HFFc6 (cell line): Measurements from ENCODE around the gene POLR2H. TPM values are rescaled to one million over a fixed set of nuclear protein-coding genes. Genes with fewer than 3 reads are reported as not detected.

Experiments
- DNase-seq: peaks from one replicate; pipeline ENCODE4 v3.0.0-alpha.2; 2018
- H3K27ac Mint-ChIP-seq: 2 replicates; pipeline ENCODE4 v1.8.0; 2020; ENCODE audit warnings: mild to moderate bottlenecking, mixed read lengths
- H3K27me3 Mint-ChIP-seq: 2 replicates; pipeline ENCODE4 v1.8.0; 2021; ENCODE audit warnings: mild to moderate bottlenecking, moderate library complexity, mixed read lengths; ENCODE audit not compliant: insufficient read depth
- H3K36me3 Mint-ChIP-seq: 2 replicates; pipeline ENCODE4 v1.8.0; 2021; ENCODE audit warnings: low read depth, mixed read lengths
- H3K4me1 Mint-ChIP-seq: 2 replicates; pipeline ENCODE4 v1.8.0; 2020; ENCODE audit warnings: low read depth, mixed read lengths
- H3K4me3 Mint-ChIP-seq: 2 replicates; pipeline ENCODE4 v1.8.0; 2020; ENCODE audit warnings: mild to moderate bottlenecking, moderate library complexity, mixed read lengths
- H3K9me3 Mint-ChIP-seq: 2 replicates; pipeline ENCODE4 v1.8.0; 2020; ENCODE audit warnings: mild to moderate bottlenecking, mixed read lengths
- total RNA-seq, 6 experiments: library from RNA; stranded (reverse); fragmentation: NEBNext Ultra II Directional; extraction: Animal tissue kit (Norgen Biotek cat#: 25700); gene quantifications; 2 replicates in 1 of 6; 3 replicates in 5 of 6; pipeline ENCODE4 v1.2.3, GENCODE V29; 2021
- TF ChIP-seq, protein P1 (sequence below): fragments of 200-600 bp; sonication (generic); IDR thresholded peaks from 2 replicates; pipeline ENCODE4 v1.5.0; 2021; ENCODE audit warnings: antibody characterized with exemption, mild to moderate bottlenecking

POLR2H gene
- total RNA-seq, 6 experiments from 2014 or later = 45.4 to 68.6 (median 50.1) TPM

DNA sequence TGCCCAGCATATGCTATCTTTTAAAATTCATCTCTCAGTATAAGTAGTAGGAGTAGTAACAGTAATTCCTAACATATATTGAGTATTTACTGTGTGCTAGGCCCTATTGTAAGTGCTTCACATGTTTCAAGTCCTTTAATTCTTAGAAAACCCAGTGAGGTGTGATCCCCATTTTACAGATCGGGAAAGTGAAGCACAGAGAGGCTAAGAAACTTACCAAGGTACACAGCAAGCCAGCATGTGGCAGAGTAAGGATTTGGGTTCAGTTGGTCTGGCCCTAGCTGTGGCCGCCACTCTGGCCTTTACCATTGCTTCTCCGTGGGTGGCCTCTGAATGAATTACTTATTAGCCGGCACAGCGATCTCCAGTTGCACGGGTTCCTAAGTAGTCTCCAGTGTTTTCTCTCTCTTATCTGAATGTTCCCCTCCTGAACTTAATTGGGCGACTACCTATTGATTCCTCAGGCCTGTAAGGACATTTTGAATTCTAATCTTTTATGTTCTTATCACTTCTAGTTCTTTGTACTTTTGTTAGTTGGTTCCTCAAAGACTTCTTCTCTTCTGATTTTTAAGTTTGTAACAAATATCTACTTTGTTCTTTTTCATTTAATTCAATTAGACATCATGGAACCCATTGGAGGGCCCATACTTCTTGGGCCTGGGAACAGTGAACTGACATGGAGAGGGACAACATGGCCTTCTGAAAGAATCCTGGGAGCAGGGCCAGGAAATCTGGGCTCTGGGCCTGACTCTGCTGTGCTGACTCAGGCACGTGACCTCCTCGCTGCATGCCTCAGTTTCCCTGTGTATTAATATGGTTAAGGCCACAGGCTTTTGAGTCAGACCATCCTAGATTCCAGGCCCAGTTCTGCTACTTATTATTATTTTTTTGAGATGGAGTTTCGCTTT is 11.7 kb upstream of the POLR2H start:
- Mint-ChIP-seq H3K36me3 (peaks cover 15% of the 10 kb centered on the region; the same call in 1 of the 2 replicates), H3K27ac (no peak overlapping the region), H3K4me3 (no peak overlapping the region), H3K9me3 (no peaks in the 10 kb centered on the region), H3K27me3 (peaks cover 5% of the 10 kb centered on the region), H3K4me1 (peaks cover 17% of the 10 kb centered on the region)
- DNase-seq = no peak
- TF ChIP-seq, protein P1, sequence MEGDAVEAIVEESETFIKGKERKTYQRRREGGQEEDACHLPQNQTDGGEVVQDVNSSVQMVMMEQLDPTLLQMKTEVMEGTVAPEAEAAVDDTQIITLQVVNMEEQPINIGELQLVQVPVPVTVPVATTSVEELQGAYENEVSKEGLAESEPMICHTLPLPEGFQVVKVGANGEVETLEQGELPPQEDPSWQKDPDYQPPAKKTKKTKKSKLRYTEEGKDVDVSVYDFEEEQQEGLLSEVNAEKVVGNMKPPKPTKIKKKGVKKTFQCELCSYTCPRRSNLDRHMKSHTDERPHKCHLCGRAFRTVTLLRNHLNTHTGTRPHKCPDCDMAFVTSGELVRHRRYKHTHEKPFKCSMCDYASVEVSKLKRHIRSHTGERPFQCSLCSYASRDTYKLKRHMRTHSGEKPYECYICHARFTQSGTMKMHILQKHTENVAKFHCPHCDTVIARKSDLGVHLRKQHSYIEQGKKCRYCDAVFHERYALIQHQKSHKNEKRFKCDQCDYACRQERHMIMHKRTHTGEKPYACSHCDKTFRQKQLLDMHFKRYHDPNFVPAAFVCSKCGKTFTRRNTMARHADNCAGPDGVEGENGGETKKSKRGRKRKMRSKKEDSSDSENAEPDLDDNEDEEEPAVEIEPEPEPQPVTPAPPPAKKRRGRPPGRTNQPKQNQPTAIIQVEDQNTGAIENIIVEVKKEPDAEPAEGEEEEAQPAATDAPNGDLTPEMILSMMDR = no peak

DNA sequence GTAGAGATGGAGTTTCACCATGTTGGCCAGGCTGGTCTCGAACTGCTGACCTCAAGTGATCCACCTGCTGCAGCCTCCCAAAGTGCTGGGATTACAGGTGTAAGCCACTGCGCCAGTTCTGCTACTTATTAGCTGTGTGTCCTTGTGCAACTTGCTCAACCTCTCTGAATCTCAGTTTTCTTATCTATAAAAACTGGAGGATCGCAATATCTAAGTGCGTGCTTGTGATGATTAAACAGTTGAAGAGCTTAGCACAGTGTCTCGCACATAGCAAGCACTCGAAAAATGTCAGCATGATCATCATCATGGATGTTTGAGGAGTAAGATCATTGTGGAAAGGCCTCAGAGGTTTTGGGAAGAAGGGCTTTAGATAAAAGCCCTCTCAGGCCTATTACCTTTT is 10.9 kb upstream of the POLR2H start:
- no peak for DNase-seq
- Mint-ChIP-seq H3K4me1 (peaks cover 20% of the 10 kb centered on the region), H3K4me3 (no peak overlapping the region), H3K27me3 (peaks cover 1% of the 10 kb centered on the region), H3K27ac (no peak overlapping the region), H3K9me3 (no peaks in the 10 kb centered on the region), H3K36me3 (peaks cover 16% of the 10 kb centered on the region; the same call in 1 of the 2 replicates)
- TF ChIP-seq, protein P1 = no peak

DNA sequence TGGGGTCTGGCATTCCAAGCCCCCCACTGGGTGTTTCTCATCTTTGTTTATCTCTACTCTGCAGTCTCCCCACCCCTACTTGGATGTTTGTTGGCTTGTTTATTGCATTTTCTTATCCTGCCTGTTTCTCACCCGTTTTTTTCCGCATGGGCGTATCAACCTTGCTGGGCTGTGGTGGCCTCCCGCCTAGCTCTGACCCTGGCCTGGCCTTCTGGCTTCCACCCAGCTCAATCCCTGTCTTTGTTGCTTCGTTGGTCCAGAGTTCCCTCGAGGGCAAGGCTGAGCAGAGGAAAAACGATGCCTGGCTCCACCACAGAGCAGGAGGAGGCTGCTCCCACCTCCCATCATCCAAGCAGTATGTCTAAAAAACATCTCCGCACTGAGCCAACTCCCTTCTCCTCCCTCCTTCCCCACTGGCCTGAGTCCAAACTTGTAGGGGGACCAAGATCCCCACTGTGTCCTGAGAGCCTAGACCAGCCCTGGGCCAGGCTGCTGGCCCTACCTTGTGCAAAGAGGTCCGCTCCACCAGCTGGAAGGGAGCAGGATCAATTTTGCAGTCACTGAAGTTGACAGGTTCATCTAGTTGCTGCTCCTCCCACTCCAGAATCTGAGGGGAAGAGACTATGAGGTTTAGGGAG is 9.9 kb upstream of the POLR2H start:
- Mint-ChIP-seq H3K27me3 (peaks cover 3% of the 10 kb centered on the region), H3K9me3 (no peaks in the 10 kb centered on the region), H3K36me3 (peaks cover 13% of the 10 kb centered on the region; the same call in 1 of the 2 replicates), H3K4me1 (peaks cover 20% of the 10 kb centered on the region), H3K4me3 (no peak overlapping the region), H3K27ac (no peak overlapping the region)
- DNase-seq = no peak
- TF ChIP-seq, protein P1 = no peak

DNA sequence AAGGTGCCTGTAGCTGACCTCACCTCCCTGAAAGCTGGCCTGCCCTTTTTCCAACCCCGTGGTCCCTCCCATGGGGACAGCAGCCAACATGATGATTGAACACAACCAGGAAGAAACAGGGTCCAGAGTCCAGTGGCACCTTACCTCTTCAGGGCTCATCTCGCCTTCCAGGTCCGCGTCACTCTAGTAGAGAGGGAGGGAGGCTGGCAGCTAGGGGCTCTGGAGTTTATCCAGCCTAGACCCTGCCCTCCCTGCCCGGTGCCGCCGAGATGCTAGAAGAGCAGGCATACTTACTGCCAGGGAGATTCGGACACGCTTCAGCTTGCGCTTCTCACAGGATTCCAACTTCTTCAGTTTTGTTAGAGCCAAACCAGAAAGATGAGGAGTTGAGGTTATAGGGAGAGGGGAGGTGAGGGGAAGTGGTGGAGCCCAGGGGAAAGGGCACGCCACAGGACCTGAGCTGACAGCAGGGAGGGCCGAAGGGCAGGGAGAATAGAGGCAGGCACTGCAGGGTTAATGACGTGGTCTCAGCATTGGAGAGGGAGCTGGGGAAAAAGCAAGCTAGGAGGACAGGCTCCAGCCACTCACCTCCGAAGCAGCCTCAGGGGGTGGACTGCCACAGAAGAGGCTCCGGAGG is 9.2 kb upstream of the POLR2H start:
- no peak for DNase-seq
- Mint-ChIP-seq H3K36me3 (peaks cover 13% of the 10 kb centered on the region; the same call in 1 of the 2 replicates), H3K27ac (no peak overlapping the region), H3K4me1 (peaks cover 20% of the 10 kb centered on the region), H3K9me3 (no peaks in the 10 kb centered on the region), H3K4me3 (no peak overlapping the region), H3K27me3 (peaks cover 3% of the 10 kb centered on the region)
- TF ChIP-seq, protein P1 = no peak

DNA sequence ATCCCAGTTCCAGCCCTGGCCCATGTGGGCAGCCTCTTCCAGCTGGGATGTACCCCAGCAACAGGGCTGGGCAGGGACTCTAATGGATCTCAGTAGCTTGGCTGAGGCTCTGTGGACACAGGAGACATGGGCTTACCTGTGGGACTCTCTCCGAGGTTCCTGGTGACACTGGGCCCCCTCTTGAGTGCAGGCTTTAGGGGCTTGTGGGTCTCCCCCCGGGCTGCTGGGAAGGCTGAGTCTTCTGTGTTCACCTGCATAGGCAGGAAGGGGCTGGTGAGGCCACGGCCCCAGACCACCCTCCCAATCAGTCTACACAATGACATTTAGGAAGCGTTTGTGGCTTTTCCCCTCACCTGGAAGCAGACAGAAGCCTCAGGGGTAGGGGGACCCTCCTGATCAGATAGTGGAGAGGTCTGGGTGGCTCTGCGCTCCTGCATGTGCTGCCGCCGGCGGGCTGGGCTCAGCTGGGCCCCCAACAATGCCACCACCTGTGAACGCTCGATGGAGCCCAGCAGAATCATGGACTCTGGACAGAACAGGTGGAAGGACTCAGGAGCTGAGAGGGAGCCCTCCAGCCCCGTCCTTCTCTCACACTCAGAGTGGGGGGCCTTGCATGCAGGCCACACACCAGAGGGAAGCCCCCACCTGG is 8.5 kb upstream of the POLR2H start:
- H3K4me1 Mint-ChIP-seq = peaks cover 13% of the 10 kb centered on the region
- peaks cover 3% of the 10 kb centered on the region for H3K27me3 Mint-ChIP-seq
- DNase-seq = no peak
- no peaks in the 10 kb centered on the region for H3K9me3 Mint-ChIP-seq
- peaks cover 13% of the 10 kb centered on the region; the same call in 1 of the 2 replicates for H3K36me3 Mint-ChIP-seq
- TF ChIP-seq, protein P1 = no peak
- H3K27ac Mint-ChIP-seq = no peak overlapping the region
- no peak overlapping the region for H3K4me3 Mint-ChIP-seq
